Esophagus mucosa (tissue), 1 donor: ENCODE results near the gene CHADL. TPM values are rescaled to one million over a fixed set of nuclear protein-coding genes. Genes with fewer than 3 reads are reported as not detected.

Source experiments
- ATAC-seq: fragments of 200-7000 bp; cut with Tn5 transposase; one replicate; pipeline ENCODE4 v1.9.1; 2020
- total RNA-seq: library from RNA; stranded (reverse); gene quantifications from one replicate; pipeline ENCODE4 v1.2.4, GENCODE V29; 2023
- donor health status: DM: yes; HTN: yes; CAD: no.

CHADL gene
- total RNA-seq, 1 donor from 2014 or later, result 3.9 TPM

- peak; percentile 75 for ATAC-seq
Observed at GRCh38 chr22:41256254-41257253, 15.8 kb upstream of the CHADL start.

- ATAC-seq, result no peak
Observed at GRCh38 chr22:41254230-41254629, 13.5 kb upstream of the CHADL start.

GRCh38 chr22:41252365-41252764 is 11.6 kb upstream of the CHADL start:
- no peak for ATAC-seq

DNA sequence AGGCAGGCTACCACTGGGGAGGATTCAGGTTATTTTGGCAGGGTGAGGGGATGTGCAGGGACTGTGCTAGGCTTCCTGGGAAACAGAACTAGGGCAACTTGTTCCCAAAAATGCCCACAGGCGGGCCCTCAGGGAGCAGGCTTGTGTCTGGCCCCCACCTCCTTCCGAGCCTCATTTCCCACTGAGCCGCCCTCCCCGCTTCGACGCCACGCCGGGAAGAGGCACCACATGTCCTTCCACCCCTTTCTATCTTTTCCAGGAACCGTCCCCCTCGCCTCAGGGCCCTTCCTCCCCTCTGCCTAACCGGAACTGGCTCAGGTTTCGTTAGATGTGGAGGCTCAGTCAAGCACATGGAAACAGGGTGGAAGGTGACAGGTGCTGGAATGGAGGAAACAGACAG is 9.4 kb upstream of the CHADL start:
- no peak for ATAC-seq

- no peak for ATAC-seq
Observed at GRCh38 chr22:41249442-41249841, 8.7 kb upstream of the CHADL start.

DNA sequence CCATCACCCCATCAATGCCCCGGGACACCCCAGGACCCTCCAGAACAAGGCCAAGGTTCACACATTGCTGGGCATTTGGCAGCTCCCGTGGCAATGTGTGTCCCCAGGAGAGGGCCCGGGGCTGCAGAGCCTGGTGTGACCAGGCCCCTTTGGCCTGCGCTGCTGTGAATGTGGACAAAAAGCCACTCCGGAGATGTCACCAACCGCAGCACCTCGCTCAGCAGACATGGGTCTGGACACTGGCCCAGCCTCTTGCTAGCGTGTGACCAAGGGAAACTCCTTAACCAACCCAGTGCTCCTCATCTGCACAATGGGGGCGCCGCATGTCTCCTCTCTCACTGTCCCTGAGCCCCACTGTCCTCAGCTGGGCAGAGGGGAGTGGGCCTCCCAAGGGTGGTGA is 8.0 kb upstream of the CHADL start:
- ATAC-seq, result no peak

- ATAC-seq, result no peak
Observed at GRCh38 chr22:41248314-41248713, 7.6 kb upstream of the CHADL start.

DNA sequence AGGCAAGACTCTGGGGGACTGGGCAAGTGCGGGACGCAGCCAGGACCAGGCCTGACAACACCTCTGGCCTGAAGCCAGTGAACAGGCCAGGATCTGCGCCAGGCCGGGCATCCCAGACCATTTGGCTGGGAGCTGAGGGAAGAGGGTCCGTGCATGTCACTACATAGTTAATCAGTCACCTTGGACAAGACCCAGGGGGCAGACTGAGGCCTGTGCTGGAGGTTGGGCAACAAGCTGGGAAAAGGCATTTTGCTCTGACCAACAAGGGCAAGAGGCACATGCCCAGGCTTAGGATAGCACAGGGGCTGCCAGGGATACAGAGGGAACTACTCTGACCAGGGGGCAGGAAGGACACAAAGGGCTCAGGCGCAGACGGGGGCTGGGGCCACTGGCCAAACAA is 7.0 kb upstream of the CHADL start:
- ATAC-seq, result no peak

GRCh38 chr22:41245917-41246499 is 5.3 kb upstream of the CHADL start:
- peak; percentile 23 for ATAC-seq

DNA sequence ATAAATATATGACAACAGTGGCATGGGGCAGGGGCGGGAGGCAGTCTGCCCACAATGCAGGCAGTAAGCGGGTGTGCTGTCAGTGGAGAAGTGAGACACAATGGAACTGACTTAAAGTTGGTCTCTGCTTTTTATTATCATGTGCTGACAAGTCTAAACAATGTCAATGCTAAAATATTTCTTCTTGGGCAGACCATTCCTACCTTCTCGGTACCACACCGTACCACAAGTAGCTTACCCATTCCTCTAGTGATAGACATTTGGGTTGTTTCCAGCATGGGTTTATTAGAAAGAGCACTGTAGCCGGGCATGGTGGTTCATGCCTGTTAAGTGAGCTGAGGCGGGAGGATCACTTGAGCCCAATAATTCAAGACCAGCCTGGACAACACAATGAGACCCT is 2.6 kb upstream of the CHADL start:
- peak; percentile 17 for ATAC-seq

DNA sequence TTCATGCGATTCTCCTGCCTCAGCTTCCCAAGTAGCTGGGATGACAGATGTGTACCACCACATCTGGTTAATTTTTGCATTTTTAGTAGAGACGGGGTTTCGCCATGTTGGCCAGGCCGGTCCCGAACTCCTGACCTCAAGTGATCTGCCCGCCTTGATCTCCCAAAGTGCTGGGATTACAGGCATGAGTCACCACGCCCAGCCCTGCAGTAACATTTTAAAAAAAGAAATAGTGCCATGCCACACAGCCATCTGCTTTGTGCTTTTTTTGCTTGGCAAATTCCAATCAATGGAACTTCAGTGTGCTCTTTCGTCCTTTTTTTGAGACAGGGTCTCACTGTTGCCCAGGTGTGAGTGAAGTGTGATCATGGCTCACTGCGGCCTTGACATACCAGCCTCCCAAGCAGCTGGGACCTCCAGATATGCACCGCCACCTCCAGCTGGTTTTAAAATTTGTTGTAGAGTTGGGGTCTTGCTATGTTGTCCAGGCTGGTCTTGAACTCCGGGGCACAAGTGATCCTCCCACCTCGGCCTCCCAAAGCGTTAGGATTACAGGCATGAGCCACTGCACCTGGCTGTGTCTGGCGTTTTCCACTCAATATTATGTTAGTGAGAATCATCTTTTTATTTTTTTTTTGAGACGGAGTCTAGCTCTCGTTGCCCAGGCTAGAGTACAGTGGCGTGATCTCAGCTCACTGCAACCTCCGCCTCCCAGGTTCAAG is 1.8 kb upstream of the CHADL start:
- ATAC-seq, result no peak

GRCh38 chr22:41241133-41241676 is 474 bp upstream of the CHADL start:
- ATAC-seq, result no peak

DNA sequence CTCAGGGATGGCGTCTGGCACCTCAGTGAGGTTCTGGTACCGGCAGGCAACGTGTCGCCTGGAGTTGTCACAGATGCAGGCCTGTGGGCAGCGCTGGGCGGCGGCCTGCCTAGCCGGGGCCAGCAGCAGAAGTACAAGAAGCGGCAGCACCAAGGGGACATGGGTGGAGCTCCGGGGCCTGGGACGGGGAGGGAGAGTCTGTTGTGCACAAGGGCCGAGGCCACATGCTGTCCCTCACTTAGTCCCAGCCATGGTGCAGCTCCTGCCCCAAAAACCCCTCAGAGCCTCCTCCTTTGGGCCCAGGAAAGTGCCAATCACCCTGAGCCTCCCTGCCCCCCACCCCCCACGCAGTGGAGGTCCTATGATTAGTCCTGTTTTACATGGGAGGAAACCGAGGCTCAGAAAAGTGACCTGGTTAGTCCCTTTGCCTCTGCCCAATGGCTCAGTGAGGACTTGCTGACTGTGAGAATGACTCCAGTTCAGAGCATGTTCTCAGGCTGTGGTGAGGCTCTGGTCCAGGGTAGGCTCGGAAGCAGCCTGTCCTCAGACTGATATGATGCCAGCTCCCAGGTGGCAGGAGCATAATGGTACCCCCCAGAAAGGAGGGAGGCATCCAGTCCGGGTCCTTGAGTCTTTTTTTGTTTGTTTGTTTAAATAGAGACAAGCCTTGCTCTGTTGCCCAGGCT is 1.1 kb downstream of the CHADL start:
- no peak for ATAC-seq

DNA sequence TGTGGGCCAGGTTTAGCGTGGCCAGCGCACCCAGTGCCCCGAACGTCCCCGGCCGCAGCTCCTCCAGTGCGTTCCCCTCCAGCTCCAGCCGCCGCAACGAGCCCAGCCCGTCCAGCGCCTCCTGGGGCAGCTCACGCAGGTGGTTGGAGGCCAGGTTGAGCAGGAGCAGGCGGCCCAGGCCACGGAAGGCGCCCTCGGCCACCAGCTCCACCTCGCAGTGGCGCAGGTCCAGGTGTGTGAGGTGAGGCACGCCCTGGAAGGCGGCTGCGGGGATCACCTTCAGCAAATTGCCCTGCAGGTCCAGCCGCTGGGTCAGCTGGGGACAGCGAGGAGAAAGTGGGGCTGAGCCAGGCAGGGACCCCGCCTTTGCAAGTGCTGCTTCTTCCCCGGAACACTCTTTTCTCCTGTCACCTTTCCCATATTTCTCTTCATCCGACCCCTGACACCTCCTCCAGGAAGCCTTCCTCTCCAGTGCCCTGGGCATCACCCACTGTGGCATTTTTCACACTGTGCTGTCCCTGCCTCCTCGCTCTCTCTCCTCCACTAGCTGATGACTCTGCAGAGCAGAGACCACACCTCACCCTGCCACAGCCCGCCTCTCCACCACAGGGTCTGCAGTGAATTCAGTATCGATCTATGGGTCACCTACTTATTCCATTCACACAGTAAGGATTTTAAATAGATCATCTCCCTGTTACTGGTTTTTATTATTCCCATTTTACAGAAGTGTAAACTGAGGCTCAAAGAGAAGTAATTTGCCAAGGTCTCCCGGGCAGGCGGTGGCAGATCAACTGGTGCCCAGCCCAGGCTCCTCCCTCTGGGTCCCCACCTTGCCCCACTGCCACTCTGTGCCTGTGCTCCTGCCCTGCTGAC is 1.9 kb downstream of the CHADL start:
- peak; percentile 50 for ATAC-seq

DNA sequence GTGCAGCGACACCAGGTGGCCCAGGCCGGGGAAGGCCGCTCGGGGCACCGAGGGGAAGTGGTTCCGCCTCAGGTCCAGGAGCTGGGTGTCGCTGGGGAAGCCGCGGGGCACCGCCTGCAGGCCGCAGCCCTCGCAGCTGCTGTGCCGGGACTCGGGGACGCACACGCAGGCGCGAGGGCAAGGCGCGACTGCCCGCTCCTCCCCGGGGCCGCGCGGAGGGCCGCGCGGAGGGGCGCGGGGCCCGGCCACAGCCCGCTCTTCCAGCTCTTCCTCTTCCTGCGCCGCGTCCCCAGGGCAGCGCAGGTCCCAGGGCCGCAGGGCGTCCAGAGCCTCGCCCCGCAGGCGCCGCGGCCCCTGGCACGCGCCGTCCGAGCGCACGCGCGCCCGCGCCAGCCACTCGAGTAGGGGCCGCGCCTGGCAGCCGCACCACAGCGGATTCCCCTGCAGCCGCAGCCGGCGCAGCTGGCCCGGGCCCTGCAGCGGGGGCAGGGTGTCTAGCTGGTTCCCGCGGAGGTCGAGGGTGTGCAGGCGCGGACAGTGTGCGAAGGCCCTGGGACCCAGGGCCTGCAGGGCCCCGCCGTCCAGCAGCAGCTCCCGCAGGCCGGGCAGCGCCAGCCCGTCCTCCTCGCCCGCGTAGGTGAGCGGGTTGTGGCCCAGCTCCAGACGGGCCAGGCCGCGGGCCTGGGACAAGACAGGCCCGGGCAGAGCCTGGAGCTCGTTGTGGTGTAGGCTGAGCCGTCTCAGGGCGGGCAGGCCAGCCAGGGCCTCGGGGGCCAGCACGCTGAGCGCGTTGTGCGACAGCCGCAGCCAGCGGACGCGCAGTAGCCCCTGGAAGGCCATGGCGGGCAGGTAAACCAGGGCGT is 2.8 kb downstream of the CHADL start:
- ATAC-seq, result peak; percentile 77

- no peak for ATAC-seq
Observed at GRCh38 chr22:41237036-41237706, 3.6 kb downstream of the CHADL start.

GRCh38 chr22:41234815-41235695 is 5.7 kb downstream of the CHADL start:
- ATAC-seq, result no peak

DNA sequence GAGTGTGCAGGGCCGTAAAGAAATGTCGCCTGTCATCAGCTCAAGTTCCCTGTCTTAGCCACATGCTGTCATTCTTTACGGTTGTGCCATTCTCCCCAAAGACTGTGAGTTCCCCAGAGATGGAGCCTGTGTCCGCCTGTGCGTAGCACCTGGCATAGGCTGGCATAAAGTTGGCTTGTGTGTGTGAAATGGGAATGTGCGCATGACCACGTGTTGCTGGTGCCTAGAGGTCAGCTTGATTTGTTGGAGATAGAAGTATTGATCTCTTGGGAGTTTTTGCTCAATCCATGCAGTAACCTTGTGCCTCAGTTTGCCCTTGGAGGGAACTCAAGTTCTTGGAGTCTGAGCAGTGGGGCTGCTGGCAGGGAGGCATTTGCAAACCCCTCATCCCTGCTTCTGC is 9.4 kb downstream of the CHADL start:
- ATAC-seq, result no peak

- no peak for ATAC-seq
Observed at GRCh38 chr22:41230401-41230785, 10.3 kb downstream of the CHADL start.
